ENCODE measurements around the gene SHCBP1L. TPM values are rescaled to one million over a fixed set of nuclear protein-coding genes. Genes with fewer than 3 reads are reported as not detected.

SHCBP1L gene
- total RNA-seq, 1 donor from 2014 or later: not detected

Other genes starting within 250 kb of the SHCBP1L start
- 1.6 and 3.1 TPM in 2 replicates for gene NPL, start 163.4 kb downstream of the SHCBP1L start, total RNA-seq
- gene DHX9, start 113.8 kb downstream of the SHCBP1L start, total RNA-seq: 139 and 159 TPM in 2 replicates
- gene LAMC1, start 70.3 kb upstream of the SHCBP1L start, total RNA-seq: 240 and 248 TPM in 2 replicates
- gene LAMC2, start 233.1 kb upstream of the SHCBP1L start, total RNA-seq: 1.1 and 3.0 TPM in 2 replicates

All from lung microvascular endothelial cell (primary cell).